ENCODE results near the gene TMEM62. TPM values are rescaled to one million over a fixed set of nuclear protein-coding genes. Genes with fewer than 3 reads are reported as not detected.

TMEM62 gene
- total and polyA plus RNA-seq, 10 of the 15 experiments (the other 5 are each of a cell fraction or from before 2014, with no cell fraction given): 7.0 to 26.8 (median 14.9) TPM

- no TSS peak for BruUV-seq (replicated peaks)
- ChIA-PET SMC1A (ENCODE audit: uncharacterized antibody, unreplicated experiment) (interaction anchor here (1.0 to 12.9 kb wide), 5 partner anchors 19 to 53 kb away, joined by 3 to 311 read pairs (median 4); partner anchors contain the start of gene TGM5), POLR2A (no interaction called here), RAD21 (ENCODE audit: unreplicated experiment) (interaction anchor here (0.9 to 9.3 kb wide), 5 partner anchors 15 to 53 kb away, joined by 3 to 255 read pairs (median 4); partner anchors contain the start of gene TGM5), CTCF (interaction anchor here (0.7 to 13.4 kb wide), 4 partner anchors 16 to 71 kb away, joined by 3 to 518 read pairs (median 230); partner anchors contain the start of gene TGM5)
- Histone ChIP-seq H3K36me3 (ENCODE audit: control insufficient read depth in 2 of 2, insufficient read depth in 2 of 2, low read length in 1 of 2) (no peaks in the 10 kb centered on the region; a peak in 2 of 4 replicates), H3K27ac (ENCODE audit: control insufficient read depth, insufficient read depth) (no peak overlapping the region), H3K4me1 (ENCODE audit: control insufficient read depth, insufficient read depth, low read length) (no peaks in the 10 kb centered on the region), H3K4me3 (no peak overlapping the region), H3K4me2 (ENCODE audit: control insufficient read depth, insufficient read depth) (no peak overlapping the region), H3K79me2 (ENCODE audit: control insufficient read depth, insufficient read depth, low read length) (no peaks in the 10 kb centered on the region), H2AFZ (ENCODE audit: control insufficient read depth, low read depth, low read length) (no peak overlapping the region), H3K9ac (ENCODE audit: control insufficient read depth, insufficient read depth, low read length) (no peak overlapping the region), H3K9me3 (replicated peaks; ENCODE audit: control insufficient read depth, insufficient read depth, low read length) (no peaks in the 10 kb centered on the region), H4K20me1 (ENCODE audit: control insufficient read depth, insufficient read depth) (no peaks in the 10 kb centered on the region), H3K27me3 (replicated peaks in 1 of 2; ENCODE audit: control insufficient read depth in 2 of 2, insufficient read depth in 2 of 2, low read length in 1 of 2) (no peaks in the 10 kb centered on the region)
- 33% methylated on average over 3 of the region's 3 CpGs for WGBS (ENCODE audit: insufficient coverage, insufficient replicate concordance, low lambda C conversion rate, missing lambda C conversion rate)
- FAIRE-seq: no peak
- TF ChIP-seq BRCA1 (IDR thresholded peaks at IDR 0.05; ENCODE audit: low read depth, low read length) (no peak), TBL1XR1 (IDR thresholded peaks at IDR 0.05; ENCODE audit: low read depth, low read length) (no peak), SMC3 (IDR thresholded peaks at IDR 0.05; ENCODE audit: borderline replicate concordance, low read length) (no peak), RAD51 (IDR thresholded peaks at IDR 0.05) (no peak), NR2C2 (IDR thresholded peaks at IDR 0.05; ENCODE audit: borderline replicate concordance, control insufficient read depth, insufficient read length, low read depth) (no peak), MTA3 (IDR thresholded peaks at IDR 0.05; ENCODE audit: borderline replicate concordance, low read length) (no peak), ZNF592 (IDR thresholded peaks at IDR 0.05) (no peak), PAX5 (IDR thresholded peaks at IDR 0.05; ENCODE audit: borderline replicate concordance, low read depth, low read length) (no peak), GATAD2B (conservative IDR thresholded peaks at IDR 0.05; ENCODE audit: low read depth) (no peak), CBX3 (IDR thresholded peaks at IDR 0.05; ENCODE audit: borderline replicate concordance, low read depth) (no peak)
- TF ChIP-seq, protein P1, sequence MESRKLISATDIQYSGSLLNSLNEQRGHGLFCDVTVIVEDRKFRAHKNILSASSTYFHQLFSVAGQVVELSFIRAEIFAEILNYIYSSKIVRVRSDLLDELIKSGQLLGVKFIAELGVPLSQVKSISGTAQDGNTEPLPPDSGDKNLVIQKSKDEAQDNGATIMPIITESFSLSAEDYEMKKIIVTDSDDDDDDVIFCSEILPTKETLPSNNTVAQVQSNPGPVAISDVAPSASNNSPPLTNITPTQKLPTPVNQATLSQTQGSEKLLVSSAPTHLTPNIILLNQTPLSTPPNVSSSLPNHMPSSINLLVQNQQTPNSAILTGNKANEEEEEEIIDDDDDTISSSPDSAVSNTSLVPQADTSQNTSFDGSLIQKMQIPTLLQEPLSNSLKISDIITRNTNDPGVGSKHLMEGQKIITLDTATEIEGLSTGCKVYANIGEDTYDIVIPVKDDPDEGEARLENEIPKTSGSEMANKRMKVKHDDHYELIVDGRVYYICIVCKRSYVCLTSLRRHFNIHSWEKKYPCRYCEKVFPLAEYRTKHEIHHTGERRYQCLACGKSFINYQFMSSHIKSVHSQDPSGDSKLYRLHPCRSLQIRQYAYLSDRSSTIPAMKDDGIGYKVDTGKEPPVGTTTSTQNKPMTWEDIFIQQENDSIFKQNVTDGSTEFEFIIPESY (IDR thresholded peaks at IDR 0.05): no peak
- no peak for DNase-seq (ENCODE audit: low read depth, low spot score)
- no peak for ATAC-seq
- intact Hi-C loops (cut with micrococcal nuclease; ENCODE audit: unreplicated experiment): no loop called here
- in situ Hi-C loops (cut with MboI): loop anchor here (10.0 kb wide), 1 partner anchor 52 kb away; no protein-coding TSS in a partner anchor
Observed at GRCh38 chr15:43232289-43232874, 99.0 kb downstream of the TMEM62 start.

All from GM12878 (cell line).